H54 (cell line): ENCODE data around the gene FGD4.

Experiments used
- DNase-seq: peaks from one replicate; pipeline ENCODE4 v3.0.0; 2011; ENCODE audit warnings: low spot score, mixed read lengths; ENCODE audit not compliant: insufficient read length
- FAIRE-seq: peaks from 3 replicates; lab custom pipeline; 2011; peaks lifted over from hg19 to GRCh38; lab: Jason Lieb, UNC
- POLR2A ChIP-seq: IDR thresholded peaks from 2 replicates; pipeline ENCODE4 v1.6.1; 2011; ENCODE audit warnings: low read depth, mild to moderate bottlenecking, low read length

FGD4 gene

GRCh38 chr12:32605326-32606095 lies 206.2 kb downstream of the FGD4 start:
- FAIRE-seq (no peak), DNase-seq (no peak)
- TF ChIP-seq POLR2A, result no peak

DNA sequence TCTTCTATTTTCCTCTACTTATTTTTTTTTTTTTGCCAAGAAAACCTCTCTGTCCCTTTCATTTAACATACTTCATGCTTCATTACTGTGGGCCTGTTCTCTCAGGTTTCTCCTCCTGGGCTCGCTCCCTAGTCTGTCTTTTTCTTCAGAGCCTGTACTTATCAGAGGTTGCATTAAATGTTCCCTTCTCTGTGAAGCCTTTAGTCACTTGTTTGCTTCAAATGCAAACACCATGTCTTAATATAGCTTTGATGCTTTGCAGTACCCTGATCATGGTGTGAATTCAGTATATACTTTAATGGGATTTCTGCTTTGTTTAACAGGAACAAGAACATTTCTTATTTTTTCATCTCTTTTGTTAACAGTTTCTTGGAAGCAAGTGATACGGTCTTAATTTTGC lies 207.1 kb downstream of the FGD4 start:
- DNase-seq, result no peak
- no peak for FAIRE-seq
- no peak for TF ChIP-seq POLR2A

DNA sequence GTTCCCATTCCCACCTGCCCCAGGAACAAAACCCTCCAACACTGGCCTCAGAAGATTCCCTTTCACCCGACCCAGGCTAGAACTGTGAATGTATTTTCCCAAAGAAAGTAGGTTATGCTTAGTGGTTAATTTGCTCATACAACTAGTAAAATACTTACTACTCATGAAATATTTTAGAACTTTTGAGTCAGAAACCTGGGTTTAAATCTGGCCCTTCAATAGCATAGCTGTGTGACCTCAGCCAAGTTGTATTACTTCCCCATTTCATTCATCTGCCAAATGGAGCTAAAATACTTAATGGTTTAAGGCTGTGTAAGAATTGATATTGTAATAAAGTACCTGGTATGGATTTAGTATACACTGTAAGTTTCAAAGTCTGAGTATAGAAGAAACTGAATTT lies 210.6 kb downstream of the FGD4 start:
- DNase-seq, result no peak
- FAIRE-seq, result no peak
- no peak for TF ChIP-seq POLR2A

GRCh38 chr12:32611986-32612385 lies 212.6 kb downstream of the FGD4 start:
- no peak for FAIRE-seq
- no peak for DNase-seq
- no peak for TF ChIP-seq POLR2A

- TF ChIP-seq POLR2A, result no peak
- DNase-seq (no peak), FAIRE-seq (no peak)
These were observed 213.6 kb downstream of the FGD4 start for GRCh38 chr12:32612658-32613614.

GRCh38 chr12:32615441-32615840 lies 216.1 kb downstream of the FGD4 start:
- TF ChIP-seq POLR2A, result no peak
- FAIRE-seq (no peak), DNase-seq (no peak)

GRCh38 chr12:32617534-32617933 lies 218.2 kb downstream of the FGD4 start:
- no peak for FAIRE-seq
- TF ChIP-seq POLR2A, result no peak
- DNase-seq, result no peak

DNA sequence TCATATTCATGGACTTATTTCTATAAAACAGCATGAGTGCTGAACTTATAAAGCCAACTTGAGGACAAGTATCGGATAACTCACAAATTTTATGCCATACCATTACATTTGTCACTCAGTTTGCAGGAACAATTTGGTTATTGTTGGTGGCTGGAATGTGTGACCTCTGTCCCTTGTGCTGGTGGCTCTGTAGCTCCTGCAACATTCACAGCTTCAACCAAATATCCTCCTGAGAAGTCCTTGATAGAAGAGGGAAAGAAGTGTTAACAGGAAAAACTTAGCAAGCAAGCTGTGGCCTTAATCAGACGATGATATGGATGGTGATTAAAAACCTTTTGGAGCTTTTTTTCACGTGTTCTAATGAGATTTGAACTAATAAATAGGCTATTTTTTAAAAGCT lies 218.8 kb downstream of the FGD4 start:
- FAIRE-seq (no peak), DNase-seq (no peak)
- no peak for TF ChIP-seq POLR2A

- TF ChIP-seq POLR2A, result no peak
- DNase-seq, result no peak
- FAIRE-seq, result no peak
These were observed 228.6 kb downstream of the FGD4 start for GRCh38 chr12:32627976-32628375.

- DNase-seq, result no peak
- no peak for TF ChIP-seq POLR2A
- FAIRE-seq, result no peak
These were observed 242.0 kb downstream of the FGD4 start for GRCh38 chr12:32641287-32641901.

GRCh38 chr12:32644431-32644830 lies 245.1 kb downstream of the FGD4 start:
- no peak for FAIRE-seq
- no peak for DNase-seq
- TF ChIP-seq POLR2A, result no peak

GRCh38 chr12:32647275-32647674 lies 247.9 kb downstream of the FGD4 start:
- no peak for TF ChIP-seq POLR2A
- FAIRE-seq, result no peak

DNA sequence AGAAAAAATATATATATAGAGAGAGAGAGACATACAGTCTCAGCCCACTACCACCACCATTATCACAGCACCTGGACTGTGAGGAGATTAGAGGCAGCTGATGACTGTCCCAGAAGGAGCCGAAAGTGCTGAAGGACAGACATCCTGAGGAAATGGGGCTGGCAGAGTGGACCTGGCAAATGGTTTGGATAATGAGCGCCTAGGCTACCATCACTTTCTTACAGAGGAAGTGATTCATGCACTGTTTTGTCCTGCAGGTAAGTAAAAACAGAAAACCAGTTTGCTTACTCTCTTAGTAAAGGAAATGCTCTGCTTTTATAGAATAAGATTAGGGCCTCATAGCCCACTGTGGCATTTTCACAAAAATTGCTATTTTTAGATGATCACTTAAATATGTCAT lies 251.2 kb downstream of the FGD4 start:
- no peak for TF ChIP-seq POLR2A
- FAIRE-seq (no peak), DNase-seq (no peak)

More at GRCh38 chr12:32647275-32647674, 247.9 kb downstream of the FGD4 start:
- no peak for DNase-seq
